ENCODE data around the gene DHRS3.
"Not testable (repeated sequence)": the region's sequence is repeated elsewhere in the genome, so short reads cannot be mapped to it uniquely, and the experiment has no call there.

Gene DHRS3

DNA sequence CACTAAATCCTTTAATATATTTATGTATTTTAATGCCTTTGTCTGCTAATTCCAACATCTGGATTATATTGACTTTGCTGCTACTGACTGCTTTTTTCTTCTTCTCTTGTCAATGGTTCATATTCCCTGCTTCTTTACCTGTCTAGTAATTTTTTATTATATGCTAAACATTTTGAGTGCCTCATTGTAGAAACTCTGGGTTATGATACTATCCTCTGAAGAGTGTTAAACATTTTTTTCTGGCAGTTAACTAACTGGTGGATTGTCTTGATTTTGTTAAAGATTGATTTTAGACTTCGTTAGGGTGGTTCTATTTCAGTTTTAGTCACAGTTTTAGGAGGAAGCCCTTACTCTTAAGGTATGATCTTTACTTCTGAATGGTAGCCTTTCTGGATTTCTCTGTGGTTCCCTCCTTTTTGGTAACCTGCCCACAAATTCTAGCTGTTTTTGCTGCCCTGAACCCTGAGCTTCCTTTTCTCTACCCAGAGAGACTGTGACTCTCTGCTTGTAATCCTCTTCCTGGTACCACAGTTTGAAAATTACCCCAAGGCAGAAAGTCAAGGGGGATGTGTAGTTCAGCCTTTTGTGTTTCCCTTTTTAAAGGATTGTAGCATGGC lies 81.9 kb downstream of the DHRS3 start:
- DNase-seq, result no peak

DNA sequence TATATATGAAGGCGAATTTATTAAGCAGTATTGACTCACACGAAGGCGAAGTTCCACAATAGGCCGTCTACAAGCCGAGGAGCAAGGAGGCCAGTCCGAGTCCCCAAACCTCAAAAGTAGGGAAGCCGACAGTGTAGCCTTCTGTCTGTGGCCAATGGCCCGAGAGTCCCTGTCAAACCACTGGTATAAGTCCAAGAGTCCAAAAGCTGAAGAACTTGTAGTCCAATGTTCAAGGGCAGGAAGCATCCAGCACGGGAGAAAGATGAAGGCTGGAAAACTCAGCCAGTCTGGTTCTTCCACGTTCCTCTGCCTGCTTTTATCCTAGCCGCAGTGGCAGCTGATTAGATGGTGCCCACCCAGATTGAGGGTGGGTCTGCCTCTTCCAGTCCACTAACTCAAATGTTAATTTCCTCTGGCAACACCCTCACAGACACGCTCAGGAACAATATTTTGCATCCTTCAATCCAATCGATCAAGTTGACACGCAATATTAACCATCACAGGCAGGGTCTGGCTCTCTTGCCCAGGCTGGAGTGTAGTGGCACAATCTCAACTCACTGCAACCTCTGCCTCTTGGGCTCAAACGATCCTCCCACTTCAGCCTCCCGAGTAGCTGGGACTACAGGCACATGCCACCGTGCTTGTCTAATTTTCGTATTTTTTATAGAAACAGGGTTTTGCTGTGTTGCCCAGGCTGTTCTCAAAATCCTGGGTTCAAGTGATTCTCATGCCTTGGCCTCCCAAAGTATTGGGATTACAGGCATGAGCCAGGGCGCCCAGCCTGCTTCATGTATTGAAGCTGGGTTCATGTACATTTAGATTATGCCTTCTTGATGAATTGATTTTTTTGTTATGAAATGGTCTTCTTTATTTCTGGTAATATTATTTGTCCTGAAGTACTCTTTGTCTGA lies 85.3 kb downstream of the DHRS3 start:
- no peak for DNase-seq

DNA sequence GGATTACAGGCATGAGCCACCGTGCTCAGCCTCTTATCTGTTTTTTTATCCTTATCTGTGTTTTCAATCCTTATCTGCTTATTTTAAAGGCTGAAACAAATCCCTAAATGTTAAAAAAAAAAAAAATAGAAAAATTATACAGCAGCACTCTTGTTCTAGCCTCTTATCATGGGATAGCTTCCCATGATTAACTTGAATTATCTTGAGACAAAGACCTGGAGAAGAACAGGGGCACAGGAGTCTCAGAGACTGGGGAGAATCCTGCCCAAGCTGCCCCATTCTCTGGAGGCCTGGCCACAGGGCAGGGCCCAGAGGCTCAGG lies 86.9 kb downstream of the DHRS3 start:
- DNase-seq, result no peak

DNA sequence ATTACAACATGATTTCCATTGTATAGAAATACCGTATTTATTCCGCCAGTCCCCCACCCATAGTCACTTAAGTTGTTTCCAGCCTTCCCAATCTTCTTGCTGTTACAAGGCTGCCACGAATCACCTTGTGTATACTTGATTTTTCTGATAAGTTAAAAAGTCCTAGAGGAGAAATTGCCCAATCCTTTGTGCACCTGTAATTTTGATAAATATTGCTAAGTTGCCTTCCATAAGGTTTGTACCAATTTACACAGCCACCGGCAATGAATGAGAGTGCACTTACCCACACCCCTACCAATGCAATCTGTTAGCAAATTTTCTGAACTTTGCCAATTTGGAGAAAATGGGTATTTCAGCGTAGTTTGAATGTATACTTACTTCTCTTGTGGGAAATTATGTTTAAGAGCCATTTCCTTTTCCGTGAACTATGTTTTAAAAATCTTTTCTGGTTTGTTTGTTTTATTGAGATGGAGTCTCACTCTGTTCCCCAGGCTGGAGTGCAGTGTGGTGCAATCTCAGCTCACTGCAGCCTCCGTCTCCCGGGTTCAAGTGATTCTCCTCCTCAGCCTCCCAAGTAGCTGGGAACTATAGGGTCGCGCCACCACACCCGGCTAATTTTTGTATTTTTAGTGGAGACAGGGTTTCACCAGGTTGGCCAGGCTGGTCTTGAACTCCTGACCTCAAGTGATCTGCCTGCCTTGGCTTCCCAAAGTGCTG lies 87.4 kb downstream of the DHRS3 start:
- DNase-seq, result no peak

DNA sequence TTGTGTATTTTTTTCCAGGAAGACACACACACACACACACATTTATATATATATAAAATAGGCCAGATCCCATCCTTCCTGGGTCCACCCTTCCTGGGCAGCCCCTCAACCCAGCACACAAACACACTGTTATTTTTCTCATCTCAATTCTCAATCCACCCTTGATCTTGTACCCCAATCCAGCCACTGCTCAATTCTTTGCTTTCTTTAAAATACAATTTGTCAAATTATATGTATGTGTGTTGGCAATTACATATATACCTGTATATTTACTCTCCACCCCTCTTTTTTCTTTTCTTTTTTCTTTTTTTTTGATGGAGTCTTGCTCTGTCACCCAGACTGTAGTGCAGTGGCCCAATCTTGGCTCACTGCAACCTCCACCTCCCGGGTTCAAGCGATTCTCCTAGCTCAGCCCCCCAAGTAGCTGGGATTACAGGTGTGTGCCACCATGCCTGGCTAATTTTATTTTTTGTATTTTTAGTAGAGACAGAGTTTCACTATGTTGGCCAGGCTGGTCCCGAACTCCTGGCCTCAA lies 88.3 kb downstream of the DHRS3 start:
- DNase-seq, result no peak

DNA sequence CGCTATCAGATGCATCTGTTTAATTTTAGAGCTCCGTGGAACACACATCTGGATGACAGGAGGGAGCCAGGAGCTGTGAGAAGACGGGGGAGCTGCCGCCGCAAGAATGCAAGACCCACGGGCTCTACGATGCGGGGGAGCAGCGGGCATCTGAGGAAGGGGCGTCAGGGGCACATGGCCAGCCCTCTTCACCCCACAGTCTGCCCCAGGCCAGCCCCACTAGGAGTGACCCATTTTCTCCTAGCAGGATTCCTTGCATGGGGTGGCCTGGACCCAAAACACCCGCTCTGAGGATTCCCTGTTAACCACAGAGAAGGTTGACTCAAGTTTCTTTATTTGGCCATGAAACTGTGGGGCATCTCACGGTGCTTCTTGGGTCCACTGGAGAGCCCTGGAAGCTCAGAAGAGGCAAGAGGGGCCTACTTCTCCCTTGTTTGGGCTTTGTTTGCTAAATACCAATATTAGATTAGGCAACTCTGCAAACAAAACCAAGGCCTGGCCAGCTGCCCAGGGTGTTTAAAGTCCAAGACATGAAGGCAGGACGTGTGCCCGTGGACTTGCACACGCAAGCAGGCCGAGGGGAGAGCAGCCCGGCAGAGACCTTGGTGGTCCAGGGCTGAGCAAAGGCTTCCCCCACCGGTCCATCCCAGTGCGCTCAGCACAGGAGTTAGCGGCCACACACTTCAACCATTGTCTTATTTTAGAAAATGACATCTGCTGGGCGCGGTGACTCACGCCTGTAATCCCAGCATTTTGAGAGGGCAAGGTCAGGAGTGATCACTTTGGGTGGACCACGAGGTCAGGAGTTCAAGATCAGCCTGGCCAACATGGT lies 89.8 kb downstream of the DHRS3 start:
- DNase-seq, result no peak

DNA sequence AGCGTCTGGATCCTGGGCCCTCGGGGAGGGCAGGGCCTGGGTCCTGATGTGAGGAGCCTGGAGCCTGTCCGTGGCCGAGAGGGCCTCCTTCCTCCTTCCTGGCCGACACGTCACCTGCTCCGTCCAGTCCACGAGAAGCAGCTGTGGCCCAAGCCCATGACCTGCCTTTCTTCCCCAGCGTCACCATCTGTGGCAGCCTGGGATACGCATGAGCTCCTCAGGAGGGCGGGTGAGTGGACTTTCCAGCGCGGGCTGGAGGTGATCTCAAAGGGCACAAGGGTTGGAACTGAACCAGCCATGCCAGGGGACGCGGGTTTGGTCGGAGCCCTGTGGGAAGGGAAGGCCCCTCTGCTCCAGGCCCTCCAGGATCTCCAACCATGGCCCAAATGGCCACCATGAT lies 90.4 kb downstream of the DHRS3 start:
- DNase-seq, result no peak

DNA sequence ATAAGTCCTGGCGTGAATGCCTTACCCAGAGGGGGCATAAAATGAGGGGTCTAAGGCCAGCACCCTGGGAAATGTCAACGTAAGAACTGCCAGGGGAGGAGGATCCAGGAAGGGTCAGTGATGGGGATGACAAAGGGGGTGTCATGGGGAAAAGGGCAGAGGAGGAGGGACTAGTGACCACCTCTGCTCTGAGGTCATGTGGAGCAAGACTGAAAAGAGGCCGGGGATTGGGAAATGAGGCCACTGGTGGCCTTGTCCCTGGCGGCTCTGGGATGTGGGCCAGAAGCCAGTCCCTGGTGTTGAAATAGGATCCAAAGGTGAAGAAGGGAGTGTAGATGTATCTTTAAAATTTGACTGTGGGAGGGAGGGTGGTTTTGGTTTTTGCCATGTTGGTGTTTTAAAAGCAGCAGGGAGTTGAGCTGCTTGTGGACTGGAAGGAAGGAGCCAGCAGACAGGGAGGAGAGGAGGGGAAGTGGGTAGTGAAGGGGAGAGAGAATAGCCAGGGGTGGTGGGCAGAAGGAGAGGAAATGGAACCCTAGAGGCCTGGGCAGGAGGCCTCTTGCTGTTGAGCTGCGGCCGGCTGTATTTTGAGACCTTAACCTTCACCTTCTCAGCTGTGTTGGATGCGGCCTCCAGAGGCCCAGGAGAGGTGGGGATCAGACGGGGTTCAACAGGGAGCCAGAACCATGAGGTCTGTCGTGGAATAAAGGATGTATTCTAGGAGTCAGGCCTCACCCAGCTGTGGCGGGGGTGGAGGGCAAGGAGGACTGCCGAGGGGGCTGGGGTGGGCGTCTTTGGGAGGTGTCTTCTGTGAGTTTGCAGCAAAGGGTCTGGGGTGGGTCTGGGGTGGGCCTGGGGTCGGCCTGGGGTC lies 92.5 kb downstream of the DHRS3 start:
- DNase-seq, result no peak

DNA sequence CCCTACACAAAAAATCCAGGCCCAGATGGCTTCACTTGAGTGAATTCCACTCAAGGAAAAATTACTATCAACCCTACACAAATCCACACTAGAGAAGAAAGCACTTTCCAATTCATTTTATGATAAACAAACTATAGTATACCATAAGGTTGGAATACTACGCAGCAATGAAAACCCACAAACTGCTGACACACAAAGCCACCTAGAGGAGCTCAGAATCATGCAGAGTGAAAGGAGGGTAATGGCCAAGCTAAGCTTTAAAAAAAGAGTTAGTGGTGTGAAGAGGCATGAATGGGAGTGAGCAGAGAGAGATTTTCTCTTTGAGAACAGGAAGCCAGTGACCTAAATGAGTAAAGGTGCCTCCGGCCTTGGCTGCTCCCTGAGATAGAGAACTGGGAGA lies 93.7 kb downstream of the DHRS3 start:
- no peak for DNase-seq

DNA sequence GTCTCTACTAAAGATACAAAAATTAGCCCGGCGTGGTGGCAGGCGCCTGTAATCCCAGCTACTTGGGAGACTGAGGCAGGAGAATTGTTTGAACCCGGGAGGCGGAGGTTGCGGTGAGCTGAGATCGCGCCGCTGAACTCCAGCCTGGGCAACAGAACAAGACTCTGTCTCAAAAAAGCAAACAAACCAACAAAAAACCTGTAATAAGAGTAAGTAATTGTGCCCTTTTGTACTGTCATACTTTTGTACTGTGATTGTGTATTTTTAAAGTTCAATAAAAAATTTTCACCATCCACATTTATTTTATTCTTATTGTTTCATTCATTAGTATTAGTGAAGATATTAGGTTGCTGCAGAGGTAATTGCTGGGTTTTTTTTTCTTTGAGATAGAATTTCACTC lies 95.2 kb downstream of the DHRS3 start:
- DNase-seq, result not testable (repeated sequence)

DNA sequence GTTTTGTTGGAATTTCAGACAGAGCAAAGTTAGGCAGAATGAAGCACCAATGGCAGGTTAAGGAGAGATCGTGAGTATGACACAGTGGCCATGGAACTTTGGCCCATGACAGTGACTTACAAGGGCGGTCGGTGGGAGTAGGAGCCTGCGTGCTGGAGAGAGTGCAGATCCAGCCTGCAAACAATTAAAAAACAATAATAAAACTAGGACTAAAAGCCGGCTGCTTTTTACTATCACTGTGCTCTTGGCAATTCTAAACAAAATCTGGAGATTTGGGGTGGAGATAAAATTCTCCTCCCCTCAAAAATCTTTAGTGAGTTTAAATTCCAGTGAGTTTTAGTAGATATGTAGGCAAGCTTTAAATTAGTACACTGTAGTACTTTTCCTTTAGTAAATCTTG lies 96.9 kb downstream of the DHRS3 start:
- DNase-seq, result no peak

DNA sequence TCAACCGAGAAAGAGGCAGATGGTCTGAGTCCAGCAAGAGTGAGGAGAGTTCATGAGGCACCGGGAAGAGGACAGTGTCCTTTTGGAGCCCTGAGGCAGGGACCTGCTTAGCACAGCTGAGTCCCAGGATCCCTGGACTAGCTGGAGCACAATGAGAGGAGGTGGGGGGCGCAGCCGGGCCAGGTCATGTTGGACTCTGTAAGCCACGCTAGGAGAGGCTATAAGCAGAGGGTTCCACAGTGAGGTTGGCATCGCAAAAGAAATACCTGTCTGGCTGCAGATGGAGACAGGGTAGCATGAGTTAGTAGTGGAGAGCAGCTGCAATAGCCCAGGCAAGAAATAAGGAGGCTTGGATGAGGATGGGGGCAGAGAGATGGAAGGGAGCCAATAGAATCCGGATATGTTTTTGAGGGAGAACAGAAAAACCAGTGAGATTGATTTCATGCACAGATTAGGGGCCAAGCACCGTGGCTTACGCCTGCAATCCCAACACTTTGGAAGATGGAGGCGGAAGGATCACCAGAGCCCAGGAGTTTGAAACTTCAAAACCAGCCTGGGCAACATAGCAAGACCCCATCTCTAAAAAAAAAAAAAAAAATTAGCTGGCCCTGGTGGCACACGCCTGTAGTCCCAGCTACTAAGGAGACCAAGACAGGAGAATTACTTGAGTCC lies 98.2 kb downstream of the DHRS3 start:
- DNase-seq, result no peak

DNA sequence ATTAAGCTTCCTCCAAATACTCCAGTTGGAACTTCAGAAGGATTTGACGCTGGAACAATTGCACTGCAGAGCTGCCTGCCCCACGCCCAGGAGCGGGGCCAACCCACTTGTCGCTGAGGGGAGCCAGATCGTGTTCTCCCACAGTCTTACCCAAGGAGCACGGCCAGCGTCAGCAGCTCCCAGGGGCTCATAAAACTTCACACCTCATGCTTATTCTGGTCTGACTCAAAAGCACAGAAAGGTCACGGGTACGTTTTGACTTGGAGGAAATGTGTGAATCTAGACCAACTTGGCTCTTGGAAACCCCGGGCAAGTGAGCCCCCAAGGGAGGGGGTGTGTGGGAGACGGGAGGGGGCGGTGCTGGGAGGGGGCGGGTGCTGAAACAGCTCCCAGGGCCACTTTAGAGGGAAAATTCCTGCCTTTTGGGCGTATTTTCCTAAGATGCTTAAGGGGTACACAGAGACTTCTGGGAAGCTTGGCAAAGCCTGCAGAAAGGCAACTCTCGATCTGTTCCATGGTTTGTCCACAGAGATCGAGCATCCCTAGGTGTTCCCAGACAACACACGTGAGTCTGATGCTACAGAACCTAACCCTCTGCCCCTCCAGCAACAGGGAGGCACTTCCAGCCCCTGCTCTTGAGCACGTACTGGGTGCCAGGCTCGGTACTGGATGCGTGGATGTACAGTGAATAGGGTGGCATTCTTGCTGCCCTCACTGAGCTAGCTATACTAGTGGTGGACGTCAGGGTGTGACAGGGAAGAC lies 98.9 kb downstream of the DHRS3 start:
- no peak for DNase-seq
